Astrocyte (in vitro differentiated cells and primary cell): Measurements from ENCODE around the gene CD163L1. TPM values are rescaled to one million over a fixed set of nuclear protein-coding genes. Genes with fewer than 3 reads are reported as not detected.
"Not testable (repeated sequence)": the region's sequence is repeated elsewhere in the genome, so short reads cannot be mapped to it uniquely, and the experiment has no call there.

Experiments used
- DNase-seq: peaks from one replicate; pipeline ENCODE4 v3.0.0-alpha.2; 2010; ENCODE audit warnings: low read depth
- FAIRE-seq: peaks from 2 replicates; lab custom pipeline; 2011; peaks lifted over from hg19 to GRCh38; lab: Jason Lieb, UNC
- H2AFZ ChIP-seq: 2 replicates; pipeline ENCODE4 v1.6.0; 2012; ENCODE audit warnings: low read depth, low read length, inconsistent platforms
- H3K27ac ChIP-seq: 2 replicates; pipeline ENCODE4 v1.5.1; 2011; ENCODE audit warnings: low read depth, low read length, inconsistent platforms
- H3K27me3 ChIP-seq: 2 replicates; pipeline ENCODE4 v1.6.0; 2011; ENCODE audit warnings: low read length, inconsistent platforms; ENCODE audit not compliant: insufficient read depth
- H3K36me3 ChIP-seq: 2 replicates; pipeline ENCODE4 v1.5.1; 2011; ENCODE audit warnings: low read length, inconsistent platforms; ENCODE audit not compliant: insufficient read depth
- H3K4me1 ChIP-seq: 2 replicates; pipeline ENCODE4 v1.5.1; 2011; ENCODE audit warnings: low read length, inconsistent platforms; ENCODE audit not compliant: insufficient read depth
- H3K4me2 ChIP-seq: 2 replicates; pipeline ENCODE4 v1.6.0; 2012; ENCODE audit warnings: low read length, inconsistent platforms
- H3K4me3 ChIP-seq: 2 replicates; pipeline ENCODE4 v1.5.1; 2011; ENCODE audit warnings: low read depth, mild to moderate bottlenecking, low read length, inconsistent platforms; ENCODE audit not compliant: insufficient read depth
- H3K79me2 ChIP-seq: 2 replicates; pipeline ENCODE4 v1.6.0; 2012; ENCODE audit warnings: mild to moderate bottlenecking, low read length, inconsistent platforms; ENCODE audit not compliant: insufficient read depth
- H3K9ac ChIP-seq: 2 replicates; pipeline ENCODE4 v1.6.0; 2012; ENCODE audit warnings: mild to moderate bottlenecking, low read length, inconsistent platforms
- H3K9me3 ChIP-seq: 2 replicates; pipeline ENCODE4 v1.5.1; 2012; ENCODE audit warnings: low read depth, mild to moderate bottlenecking, low read length, inconsistent platforms; ENCODE audit not compliant: insufficient read depth
- H4K20me1 ChIP-seq: 2 replicates; pipeline ENCODE4 v1.6.0; 2012; ENCODE audit warnings: low read length, inconsistent platforms; ENCODE audit not compliant: insufficient read depth
- H3K27ac Mint-ChIP-seq: one replicate; pipeline ENCODE4 v1.8.0; 2021; ENCODE audit warnings: mild to moderate bottlenecking, mixed read lengths; ENCODE audit not compliant: unreplicated experiment
- H3K27me3 Mint-ChIP-seq: one replicate; pipeline ENCODE4 v1.8.0; 2021; ENCODE audit warnings: low read depth, mixed read lengths; ENCODE audit not compliant: unreplicated experiment
- H3K36me3 Mint-ChIP-seq: one replicate; pipeline ENCODE4 v1.8.0; 2021; ENCODE audit warnings: low read depth, mixed read lengths; ENCODE audit not compliant: unreplicated experiment
- H3K4me1 Mint-ChIP-seq: one replicate; pipeline ENCODE4 v1.8.0; 2021; ENCODE audit warnings: low read depth, mixed read lengths; ENCODE audit not compliant: unreplicated experiment
- H3K4me3 Mint-ChIP-seq: one replicate; pipeline ENCODE4 v1.8.0; 2021; ENCODE audit warnings: mild to moderate bottlenecking, moderate library complexity, mixed read lengths; ENCODE audit not compliant: unreplicated experiment
- H3K9me3 Mint-ChIP-seq: one replicate; pipeline ENCODE4 v1.8.0; 2021; ENCODE audit warnings: mild to moderate bottlenecking, mixed read lengths; ENCODE audit not compliant: unreplicated experiment
- EZH2 ChIP-seq: IDR thresholded peaks from 2 replicates; pipeline ENCODE4 v1.6.1; 2012; ENCODE audit warnings: mild to moderate bottlenecking, low read length, inconsistent platforms; ENCODE audit not compliant: insufficient read depth
- total RNA-seq: library from RNA; stranded (reverse); gene quantifications from 2 replicates; pipeline ENCODE4 v1.2.1, GENCODE V29; 2021
- TF ChIP-seq, protein P1 (sequence below): IDR thresholded peaks from 2 replicates; pipeline ENCODE4 v1.5.1; 2011; ENCODE audit warnings: low read depth, mild to moderate bottlenecking, inconsistent platforms, low read length, moderate library complexity; ENCODE audit not compliant: insufficient read depth

Gene CD163L1
- total RNA-seq, 1 donor from 2014 or later = 1.3 TPM

DNA sequence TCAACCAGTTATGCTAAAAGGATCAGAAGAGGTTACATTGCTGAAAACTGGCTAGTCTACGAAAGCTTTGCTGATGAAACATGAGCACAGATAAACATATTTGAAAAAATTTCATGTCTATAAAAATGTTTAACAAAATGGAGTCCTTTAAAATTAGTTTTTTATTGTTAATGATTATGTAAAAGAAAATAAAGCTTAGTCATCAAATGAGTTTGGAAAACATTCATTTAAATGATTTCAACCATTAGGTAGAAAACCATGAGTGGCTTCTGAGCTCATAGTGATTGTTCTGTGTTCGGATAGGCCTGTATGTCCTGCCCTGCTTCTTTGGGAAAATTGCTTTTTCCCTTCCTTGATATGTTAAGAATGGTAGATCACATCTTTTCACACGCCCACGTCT is 584 bp upstream of the CD163L1 start:
- no peaks in the 10 kb centered on the region for H3K9me3 ChIP-seq
- H3K9me3 Mint-ChIP-seq = peaks cover 3% of the 10 kb centered on the region
- H3K27ac Mint-ChIP-seq = no peak overlapping the region
- no peaks in the 10 kb centered on the region for H3K36me3 ChIP-seq
- H3K27me3 Mint-ChIP-seq = no peaks in the 10 kb centered on the region
- TF ChIP-seq, protein P1, sequence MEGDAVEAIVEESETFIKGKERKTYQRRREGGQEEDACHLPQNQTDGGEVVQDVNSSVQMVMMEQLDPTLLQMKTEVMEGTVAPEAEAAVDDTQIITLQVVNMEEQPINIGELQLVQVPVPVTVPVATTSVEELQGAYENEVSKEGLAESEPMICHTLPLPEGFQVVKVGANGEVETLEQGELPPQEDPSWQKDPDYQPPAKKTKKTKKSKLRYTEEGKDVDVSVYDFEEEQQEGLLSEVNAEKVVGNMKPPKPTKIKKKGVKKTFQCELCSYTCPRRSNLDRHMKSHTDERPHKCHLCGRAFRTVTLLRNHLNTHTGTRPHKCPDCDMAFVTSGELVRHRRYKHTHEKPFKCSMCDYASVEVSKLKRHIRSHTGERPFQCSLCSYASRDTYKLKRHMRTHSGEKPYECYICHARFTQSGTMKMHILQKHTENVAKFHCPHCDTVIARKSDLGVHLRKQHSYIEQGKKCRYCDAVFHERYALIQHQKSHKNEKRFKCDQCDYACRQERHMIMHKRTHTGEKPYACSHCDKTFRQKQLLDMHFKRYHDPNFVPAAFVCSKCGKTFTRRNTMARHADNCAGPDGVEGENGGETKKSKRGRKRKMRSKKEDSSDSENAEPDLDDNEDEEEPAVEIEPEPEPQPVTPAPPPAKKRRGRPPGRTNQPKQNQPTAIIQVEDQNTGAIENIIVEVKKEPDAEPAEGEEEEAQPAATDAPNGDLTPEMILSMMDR = no peak
- no peak for TF ChIP-seq EZH2
- H3K4me1 Mint-ChIP-seq = peaks cover 2% of the 10 kb centered on the region
- no peak overlapping the region for H3K4me3 ChIP-seq
- no peaks in the 10 kb centered on the region for H3K4me1 ChIP-seq
- H3K79me2 ChIP-seq = no peaks in the 10 kb centered on the region
- H3K4me2 ChIP-seq = no peak overlapping the region
- H2AFZ ChIP-seq = no peak overlapping the region
- FAIRE-seq = no peak
- no peaks in the 10 kb centered on the region for H3K36me3 Mint-ChIP-seq
- H4K20me1 ChIP-seq = no peaks in the 10 kb centered on the region
- no peak for DNase-seq
- no peaks in the 10 kb centered on the region for H3K27me3 ChIP-seq
- H3K27ac ChIP-seq = no peak overlapping the region
- no peak overlapping the region for H3K9ac ChIP-seq
- H3K4me3 Mint-ChIP-seq = no peak overlapping the region

DNA sequence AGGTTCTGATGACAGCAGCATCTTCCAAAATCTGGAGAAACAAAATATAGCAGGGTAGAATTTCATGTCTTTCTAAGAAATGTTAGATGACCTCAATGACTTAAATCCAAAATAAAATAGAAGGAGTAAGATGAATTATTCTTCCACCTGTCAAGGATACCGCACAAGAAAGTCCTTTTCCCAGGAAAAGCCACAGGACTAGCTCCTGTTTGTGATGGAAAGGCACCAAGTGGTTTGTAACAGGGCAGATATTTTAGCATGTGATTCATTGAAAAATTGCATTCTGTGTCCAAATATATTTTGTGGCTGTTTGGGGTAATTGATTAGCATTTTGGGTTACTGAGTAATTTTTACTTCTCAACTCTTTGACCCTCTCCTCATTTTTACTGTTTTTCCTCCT is 2.7 kb downstream of the CD163L1 start:
- H2AFZ ChIP-seq = no peak overlapping the region
- TF ChIP-seq, protein P1 = no peak
- TF ChIP-seq EZH2 = no peak
- DNase-seq (peak; percentile 28), FAIRE-seq (no peak)
- no peak overlapping the region for H3K4me3 ChIP-seq
- no peaks in the 10 kb centered on the region for H3K9me3 ChIP-seq
- H3K27me3 Mint-ChIP-seq = no peaks in the 10 kb centered on the region
- no peaks in the 10 kb centered on the region for H3K79me2 ChIP-seq
- H3K4me1 ChIP-seq = no peaks in the 10 kb centered on the region
- peaks cover 5% of the 10 kb centered on the region for H3K9me3 Mint-ChIP-seq
- no peak overlapping the region for H3K27ac ChIP-seq
- no peaks in the 10 kb centered on the region for H3K36me3 ChIP-seq
- H3K4me3 Mint-ChIP-seq = no peak overlapping the region
- no peak overlapping the region for H3K4me2 ChIP-seq
- no peaks in the 10 kb centered on the region for H3K4me1 Mint-ChIP-seq
- no peaks in the 10 kb centered on the region for H3K27me3 ChIP-seq
- no peak overlapping the region for H3K27ac Mint-ChIP-seq
- no peaks in the 10 kb centered on the region for H3K36me3 Mint-ChIP-seq
- H3K9ac ChIP-seq = no peak overlapping the region
- no peaks in the 10 kb centered on the region for H4K20me1 ChIP-seq

DNA sequence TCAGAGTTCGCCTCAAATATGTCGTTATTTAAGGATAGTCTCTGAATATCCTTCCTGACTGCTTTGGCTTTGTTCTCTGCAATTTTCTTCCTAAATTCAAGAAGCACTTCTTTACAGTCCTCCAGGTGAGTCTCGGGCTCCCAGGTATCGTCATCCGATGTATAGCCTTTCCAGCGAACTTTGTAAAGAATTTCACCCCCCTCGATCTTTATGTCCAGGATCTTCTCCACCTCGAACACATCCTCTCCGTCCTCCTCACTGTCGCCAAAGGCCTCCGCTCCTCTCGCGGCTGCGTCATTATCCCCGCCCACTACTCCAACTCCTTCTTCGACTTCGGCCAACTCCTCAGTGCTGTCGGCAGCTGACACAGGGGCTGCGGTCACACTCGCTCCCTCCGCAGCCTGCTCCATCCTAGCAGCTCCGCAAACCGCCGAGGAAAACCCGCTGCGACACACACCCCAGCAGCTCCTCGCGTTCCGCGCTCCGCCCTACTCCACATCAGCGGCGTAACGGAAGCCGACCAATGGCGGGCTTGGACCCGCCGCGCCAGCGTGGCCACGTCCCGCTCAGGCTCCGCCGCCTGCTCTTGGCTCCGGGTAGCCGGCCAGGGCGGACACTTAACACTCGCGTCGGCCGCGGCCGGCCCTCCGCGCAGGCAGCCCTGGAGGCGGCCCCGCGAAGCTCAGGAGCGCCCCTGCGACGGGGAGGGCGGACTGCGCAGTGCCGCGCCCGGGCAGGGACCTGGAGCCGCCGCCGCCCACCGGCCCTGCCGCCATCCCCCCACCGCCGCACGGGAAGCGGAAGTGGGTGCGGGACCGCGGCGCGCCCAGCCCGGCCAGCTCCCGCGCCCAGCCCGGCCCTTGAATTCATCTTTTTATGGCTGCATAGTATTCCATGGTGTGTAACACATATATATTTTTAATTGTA is 4.1 kb downstream of the CD163L1 start:
- TF ChIP-seq, protein P1 = no peak
- no peak for TF ChIP-seq EZH2
- Histone ChIP-seq H3K4me1 (no peaks in the 10 kb centered on the region), H3K36me3 (no peaks in the 10 kb centered on the region), H3K79me2 (no peaks in the 10 kb centered on the region), H2AFZ (peak overlapping the region; percentile 84), H3K9ac (peak overlapping the region; percentile 48), H3K4me2 (peak overlapping the region; percentile 80), H3K27ac (no peak overlapping the region), H3K4me3 (peak overlapping the region; percentile 59), H3K27me3 (no peaks in the 10 kb centered on the region), H4K20me1 (no peaks in the 10 kb centered on the region), H3K9me3 (no peaks in the 10 kb centered on the region)
- Mint-ChIP-seq H3K36me3 (no peaks in the 10 kb centered on the region), H3K9me3 (peaks cover 5% of the 10 kb centered on the region), H3K4me3 (peak overlapping the region; percentile 86), H3K27ac (peak overlapping the region; percentile 48), H3K27me3 (no peaks in the 10 kb centered on the region), H3K4me1 (no peaks in the 10 kb centered on the region)
- DNase-seq (peak; percentile 45), FAIRE-seq (no peak)

DNA sequence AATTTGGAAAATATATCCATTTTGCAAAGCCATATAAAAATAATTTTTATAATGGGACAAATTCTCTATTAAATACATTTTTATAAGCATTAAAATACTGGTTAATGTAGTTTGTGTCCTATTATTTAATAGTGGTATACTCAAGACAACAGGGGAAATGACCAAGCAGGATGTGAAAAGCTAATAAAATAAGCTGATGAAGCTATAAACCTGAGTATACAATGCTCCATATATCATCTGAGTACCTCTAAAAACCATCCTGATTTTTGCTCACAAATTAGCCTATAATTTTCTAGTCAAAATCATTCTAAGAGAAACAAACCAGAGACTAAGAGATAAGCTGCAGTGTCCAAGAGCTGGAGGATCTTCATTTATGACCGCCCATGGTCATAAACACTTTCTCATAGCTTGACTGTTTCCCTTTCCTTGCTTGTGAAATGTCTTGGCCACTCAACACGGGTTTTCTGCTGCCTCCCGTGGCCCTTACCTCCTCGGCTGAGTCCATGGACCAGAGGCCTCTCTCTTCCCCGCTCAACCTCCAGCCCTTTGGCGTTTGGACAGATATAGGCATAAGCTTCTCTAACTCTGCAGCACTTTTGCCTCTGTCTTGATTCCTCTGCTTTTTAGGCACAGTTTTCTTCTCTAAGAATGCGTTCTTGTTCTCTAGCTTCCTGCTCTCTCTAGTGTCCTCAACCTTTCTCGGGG is 5.5 kb downstream of the CD163L1 start:
- not testable (repeated sequence) for DNase-seq, H3K9me3 Mint-ChIP-seq, H3K4me1 ChIP-seq, H3K4me3 ChIP-seq, H4K20me1 ChIP-seq, H3K4me2 ChIP-seq, H3K27ac Mint-ChIP-seq, H3K9me3 ChIP-seq, H3K27ac ChIP-seq, H3K79me2 ChIP-seq, H3K36me3 ChIP-seq, H3K4me1 Mint-ChIP-seq, FAIRE-seq, H3K9ac ChIP-seq, H3K36me3 Mint-ChIP-seq, H3K27me3 ChIP-seq, H3K4me3 Mint-ChIP-seq, H2AFZ ChIP-seq, H3K27me3 Mint-ChIP-seq
